Measurements from ENCODE around the gene LPAR4. TPM values are rescaled to one million over a fixed set of nuclear protein-coding genes. Genes with fewer than 3 reads are reported as not detected.
"Not testable (repeated sequence)": the region's sequence is repeated elsewhere in the genome, so short reads cannot be mapped to it uniquely, and the experiment has no call there.

Gene LPAR4
- total RNA-seq, 4 donors from 2014 or later, result 0.34 TPM; not detected in 3

DNA sequence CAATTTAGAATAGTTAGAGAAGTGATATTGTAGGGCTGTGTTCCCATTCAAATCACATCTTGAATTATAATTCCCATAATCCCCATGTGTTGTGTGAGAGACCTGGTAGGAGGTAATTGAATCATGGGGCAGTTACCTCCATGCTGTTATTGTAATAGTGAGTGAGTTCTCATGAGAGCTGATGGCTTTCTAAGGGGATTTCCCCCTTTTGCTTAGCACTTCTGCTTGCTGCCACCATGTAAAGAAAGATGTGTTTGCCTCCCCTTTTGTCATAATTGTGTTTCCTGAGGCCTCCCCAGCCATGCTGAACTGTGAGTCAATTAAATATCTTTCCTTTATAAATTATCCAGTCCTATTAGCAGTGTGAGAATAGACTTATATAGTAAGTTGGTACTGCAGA, 53.2 kb downstream of the LPAR4 start:
- H3K4me3 ChIP-seq (ENCODE audit: low read depth, poor library complexity, severe bottlenecking), result no peak overlapping the region
- intact Hi-C loops (cut with DNase I; ENCODE audit: low total_unique reads), result no loop called here
- no peak for TF ChIP-seq POLR2A (IDR thresholded peaks at IDR 0.05)
- TF ChIP-seq, protein P1, sequence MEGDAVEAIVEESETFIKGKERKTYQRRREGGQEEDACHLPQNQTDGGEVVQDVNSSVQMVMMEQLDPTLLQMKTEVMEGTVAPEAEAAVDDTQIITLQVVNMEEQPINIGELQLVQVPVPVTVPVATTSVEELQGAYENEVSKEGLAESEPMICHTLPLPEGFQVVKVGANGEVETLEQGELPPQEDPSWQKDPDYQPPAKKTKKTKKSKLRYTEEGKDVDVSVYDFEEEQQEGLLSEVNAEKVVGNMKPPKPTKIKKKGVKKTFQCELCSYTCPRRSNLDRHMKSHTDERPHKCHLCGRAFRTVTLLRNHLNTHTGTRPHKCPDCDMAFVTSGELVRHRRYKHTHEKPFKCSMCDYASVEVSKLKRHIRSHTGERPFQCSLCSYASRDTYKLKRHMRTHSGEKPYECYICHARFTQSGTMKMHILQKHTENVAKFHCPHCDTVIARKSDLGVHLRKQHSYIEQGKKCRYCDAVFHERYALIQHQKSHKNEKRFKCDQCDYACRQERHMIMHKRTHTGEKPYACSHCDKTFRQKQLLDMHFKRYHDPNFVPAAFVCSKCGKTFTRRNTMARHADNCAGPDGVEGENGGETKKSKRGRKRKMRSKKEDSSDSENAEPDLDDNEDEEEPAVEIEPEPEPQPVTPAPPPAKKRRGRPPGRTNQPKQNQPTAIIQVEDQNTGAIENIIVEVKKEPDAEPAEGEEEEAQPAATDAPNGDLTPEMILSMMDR (IDR thresholded peaks at IDR 0.05), result no peak
- no peak for DNase-seq (ENCODE audit: low spot score in 2 of 2)

DNA sequence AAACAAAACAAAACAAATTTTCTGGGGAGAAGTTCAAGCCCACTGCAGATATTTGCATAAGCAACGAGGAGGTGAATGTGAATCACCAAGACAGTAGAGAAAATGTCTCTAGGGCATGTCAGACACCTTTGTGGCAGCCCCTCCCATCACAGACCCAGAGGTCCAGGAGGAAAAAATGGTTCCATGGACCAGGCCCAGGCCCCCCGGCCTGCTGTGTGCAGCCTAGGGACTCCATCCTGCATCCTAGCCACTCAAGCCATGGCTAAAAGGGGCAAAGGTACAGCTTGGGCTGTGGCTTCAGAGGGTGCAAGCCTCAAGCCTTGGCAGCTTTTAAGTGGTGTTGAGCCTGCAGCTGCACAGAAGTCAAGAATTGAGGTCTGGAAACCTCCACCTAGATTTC, 54.0 kb downstream of the LPAR4 start:
- TF ChIP-seq POLR2A (IDR thresholded peaks at IDR 0.05), result no peak
- TF ChIP-seq, protein P1 (IDR thresholded peaks at IDR 0.05), result no peak
- DNase-seq (ENCODE audit: low spot score in 2 of 2), result no peak
- intact Hi-C loops (cut with DNase I; ENCODE audit: low total_unique reads), result no loop called here
- H3K4me3 ChIP-seq (ENCODE audit: low read depth, poor library complexity, severe bottlenecking), result no peak overlapping the region
- 77 to 78% methylated on average over 1 to 2 of the region's 2 CpGs for WGBS, 2 donors

DNA sequence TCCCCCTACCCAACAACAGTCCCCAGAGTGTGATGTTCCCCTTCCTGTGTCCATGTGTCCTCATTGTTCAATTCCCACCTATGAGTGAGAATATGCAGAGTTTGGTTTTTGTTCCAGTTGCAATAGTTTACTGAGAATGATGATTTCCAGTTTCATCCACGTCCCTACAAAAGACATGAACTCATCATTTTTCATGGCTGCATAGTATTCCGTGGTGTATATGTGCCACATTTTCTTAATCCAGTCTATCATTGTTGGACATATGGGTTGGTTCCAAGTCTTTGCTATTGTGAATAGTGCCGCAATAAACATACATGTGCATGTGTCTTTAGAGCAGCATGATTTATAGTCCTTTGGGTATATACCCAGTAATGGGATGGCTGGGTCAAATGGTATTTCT, 55.0 kb downstream of the LPAR4 start:
- H3K4me3 ChIP-seq (ENCODE audit: low read depth, poor library complexity, severe bottlenecking); DNase-seq (ENCODE audit: low spot score in 2 of 2); intact Hi-C loops (cut with DNase I; ENCODE audit: low total_unique reads): not testable (repeated sequence)
- 65 to 70% methylated on average over 2 to 3 of the region's 3 CpGs for WGBS, 2 donors

Other genes with a start within 250 kb of the LPAR4 start
- under 1 TPM in 2 of 4 donors, not detected in 2; 0.10 to 0.49 TPM for gene RTL3, start 88.4 kb upstream of the LPAR4 start, total RNA-seq
- 1 to 10 TPM in 2 of 4 donors, under 1 TPM in 1, not detected in 1; 0.29 to 8.5 (median 2.7) TPM for gene P2RY10, start 197.7 kb downstream of the LPAR4 start, total RNA-seq

Measured in lower leg skin (tissue), 4 donors.